GM12873 (cell line): ENCODE data around the gene DTYMK.

Experiments
- TF ChIP-seq, protein P1 (sequence below): IDR thresholded peaks from 2 replicates; pipeline ENCODE4 v1.5.1; 2012; ENCODE audit warnings: low read depth, mild to moderate bottlenecking, moderate library complexity, low read length, control low read depth; ENCODE audit not compliant: insufficient read depth; ENCODE audit errors: missing control alignments

DTYMK gene

DNA sequence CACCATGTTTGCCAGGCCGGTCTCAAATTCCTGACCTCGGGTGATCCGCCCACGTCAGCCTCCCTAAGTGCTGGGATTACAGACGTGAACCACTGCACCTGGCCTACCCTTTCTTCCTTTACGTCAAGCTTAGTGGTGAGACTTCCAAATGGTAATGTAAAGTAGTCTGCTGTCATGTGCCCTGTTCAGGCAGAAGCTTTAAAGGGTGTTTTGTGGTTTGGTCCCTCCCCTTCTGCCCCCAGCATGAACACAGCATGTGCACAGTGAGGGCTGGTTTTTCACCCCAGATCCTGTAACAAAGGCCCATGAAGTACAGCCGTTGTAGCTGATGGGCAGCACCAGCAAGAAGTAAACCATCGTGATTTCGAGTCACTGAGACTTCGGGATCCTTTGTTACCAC, 2.7 kb upstream of the DTYMK start:
- TF ChIP-seq, protein P1, sequence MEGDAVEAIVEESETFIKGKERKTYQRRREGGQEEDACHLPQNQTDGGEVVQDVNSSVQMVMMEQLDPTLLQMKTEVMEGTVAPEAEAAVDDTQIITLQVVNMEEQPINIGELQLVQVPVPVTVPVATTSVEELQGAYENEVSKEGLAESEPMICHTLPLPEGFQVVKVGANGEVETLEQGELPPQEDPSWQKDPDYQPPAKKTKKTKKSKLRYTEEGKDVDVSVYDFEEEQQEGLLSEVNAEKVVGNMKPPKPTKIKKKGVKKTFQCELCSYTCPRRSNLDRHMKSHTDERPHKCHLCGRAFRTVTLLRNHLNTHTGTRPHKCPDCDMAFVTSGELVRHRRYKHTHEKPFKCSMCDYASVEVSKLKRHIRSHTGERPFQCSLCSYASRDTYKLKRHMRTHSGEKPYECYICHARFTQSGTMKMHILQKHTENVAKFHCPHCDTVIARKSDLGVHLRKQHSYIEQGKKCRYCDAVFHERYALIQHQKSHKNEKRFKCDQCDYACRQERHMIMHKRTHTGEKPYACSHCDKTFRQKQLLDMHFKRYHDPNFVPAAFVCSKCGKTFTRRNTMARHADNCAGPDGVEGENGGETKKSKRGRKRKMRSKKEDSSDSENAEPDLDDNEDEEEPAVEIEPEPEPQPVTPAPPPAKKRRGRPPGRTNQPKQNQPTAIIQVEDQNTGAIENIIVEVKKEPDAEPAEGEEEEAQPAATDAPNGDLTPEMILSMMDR: no peak

DNA sequence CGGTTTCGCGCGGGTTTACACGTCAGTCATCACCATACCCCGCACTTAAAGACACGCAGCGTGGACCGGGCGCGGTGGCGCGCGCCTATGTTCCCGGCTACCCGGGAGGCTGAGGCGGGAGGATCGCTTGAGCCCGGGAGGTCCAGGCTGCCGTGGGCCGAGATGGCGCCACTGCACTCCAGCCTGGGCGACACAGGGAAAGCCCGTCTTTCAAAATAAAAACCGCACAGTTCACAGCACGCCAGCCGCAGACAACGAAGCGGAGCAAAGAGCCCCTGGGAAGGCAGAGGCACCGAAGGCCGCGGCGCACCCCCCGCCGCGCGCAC, 328 bp downstream of the DTYMK start:
- TF ChIP-seq, protein P1: no peak

DNA sequence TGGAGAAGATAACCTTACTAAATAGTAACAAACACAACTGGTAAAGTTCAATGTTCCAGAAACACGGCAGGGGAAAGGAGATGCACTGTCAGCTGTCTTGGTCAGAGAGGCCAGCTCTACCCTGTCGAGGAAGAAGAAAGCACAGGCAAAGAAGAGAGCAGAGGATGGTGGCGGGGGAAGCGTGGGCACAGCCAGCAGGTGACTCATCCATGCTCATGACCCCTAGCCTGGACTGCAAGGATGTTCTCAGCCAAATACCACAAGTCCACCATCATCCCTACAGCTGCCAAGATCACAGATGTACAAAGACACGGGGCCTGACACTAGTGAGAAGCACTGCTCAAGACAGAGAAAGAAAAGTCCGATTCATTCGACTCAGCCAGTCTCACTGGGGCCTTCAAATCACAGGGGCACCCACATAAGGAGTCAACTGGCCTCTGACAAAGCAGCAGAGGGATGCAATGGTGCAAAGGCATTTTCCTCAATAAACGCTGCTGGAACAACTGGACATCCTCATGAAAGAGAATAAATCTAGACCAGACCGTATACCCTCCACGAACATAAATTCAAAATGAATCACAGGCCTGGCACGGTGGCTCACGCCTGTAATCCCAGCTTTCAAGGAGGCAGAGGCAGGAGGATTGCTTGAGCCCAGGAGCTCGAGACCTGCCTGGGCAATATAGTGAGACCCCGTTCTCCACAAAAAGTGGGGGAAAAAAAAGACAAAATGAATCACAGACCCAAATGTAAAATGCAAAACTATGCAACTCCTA, 5.6 kb downstream of the DTYMK start:
- TF ChIP-seq, protein P1: no peak

DNA sequence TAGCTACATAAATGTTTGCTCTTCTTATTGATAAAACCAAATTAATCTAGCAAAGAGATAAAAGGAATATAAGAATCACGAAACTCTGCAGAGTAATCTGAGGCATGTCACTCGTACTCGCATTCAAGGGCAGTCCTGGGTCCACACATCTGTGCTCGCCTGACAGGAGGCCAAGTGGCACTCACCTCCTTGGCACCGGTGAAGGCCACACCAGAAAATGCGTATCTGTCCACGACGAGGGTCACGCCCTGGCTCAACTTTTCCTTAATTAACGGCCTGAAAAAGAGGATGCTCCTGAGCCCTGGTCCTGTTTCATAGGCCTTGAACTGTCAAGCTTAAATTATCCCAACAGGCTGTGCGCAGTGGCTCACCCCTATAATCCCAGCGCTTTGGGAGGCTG, 6.6 kb downstream of the DTYMK start:
- TF ChIP-seq, protein P1: no peak

DNA sequence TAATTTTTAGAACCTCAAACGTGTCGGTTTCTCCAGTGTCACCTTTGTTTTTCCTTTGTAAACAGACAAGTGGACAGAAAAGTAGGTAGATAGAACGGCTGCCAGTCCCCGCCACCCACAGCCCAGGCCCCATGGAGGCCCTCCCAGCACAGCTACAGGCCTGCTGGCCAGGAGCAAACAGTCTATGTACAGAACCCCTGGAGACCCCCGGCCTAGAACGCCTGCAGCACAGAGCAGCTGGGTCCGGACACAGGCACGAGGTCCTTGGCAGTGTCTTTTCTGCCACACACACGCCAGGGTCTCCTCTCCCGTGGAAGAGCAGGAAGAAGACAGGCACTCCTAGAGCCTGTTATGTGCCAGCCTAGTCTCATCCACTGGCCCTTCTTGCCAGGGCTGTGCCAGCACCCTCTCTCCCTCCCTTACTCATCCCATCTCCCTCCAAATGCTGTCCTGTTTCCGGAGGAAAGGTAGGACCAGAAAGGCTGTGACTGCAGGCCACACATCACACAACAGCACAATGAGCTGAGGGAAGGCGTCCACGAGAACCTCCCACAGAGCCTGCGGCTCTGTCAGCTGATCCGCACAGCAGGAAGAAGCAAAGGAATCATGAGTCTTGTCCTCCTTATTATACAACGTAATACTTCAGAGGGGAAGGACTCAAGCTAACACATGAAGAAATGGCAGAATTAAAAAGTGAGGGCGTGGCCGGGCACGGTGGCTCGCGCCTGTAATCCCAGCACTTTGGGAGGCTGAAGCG, 7.7 kb downstream of the DTYMK start:
- TF ChIP-seq, protein P1: no peak

DNA sequence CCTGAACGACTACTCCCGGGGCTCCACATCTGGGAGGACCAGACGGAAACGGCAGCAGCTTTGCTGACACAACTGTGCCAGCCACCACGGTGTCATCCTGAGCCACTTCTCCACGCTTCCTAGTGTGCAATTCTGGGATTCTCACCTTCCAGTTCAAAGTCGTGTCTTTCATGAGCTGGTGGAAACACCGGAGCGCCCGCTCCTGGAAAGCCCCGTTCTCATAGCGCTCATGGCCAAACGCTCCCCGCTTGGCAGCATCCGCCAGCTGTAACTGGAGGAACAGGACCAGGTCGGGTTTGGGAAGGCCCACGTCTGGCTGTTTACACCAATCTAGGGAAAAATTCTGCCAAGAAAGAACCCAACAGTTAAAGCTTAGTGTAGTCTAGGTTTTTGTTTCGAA, 8.3 kb downstream of the DTYMK start:
- TF ChIP-seq, protein P1: no peak

DNA sequence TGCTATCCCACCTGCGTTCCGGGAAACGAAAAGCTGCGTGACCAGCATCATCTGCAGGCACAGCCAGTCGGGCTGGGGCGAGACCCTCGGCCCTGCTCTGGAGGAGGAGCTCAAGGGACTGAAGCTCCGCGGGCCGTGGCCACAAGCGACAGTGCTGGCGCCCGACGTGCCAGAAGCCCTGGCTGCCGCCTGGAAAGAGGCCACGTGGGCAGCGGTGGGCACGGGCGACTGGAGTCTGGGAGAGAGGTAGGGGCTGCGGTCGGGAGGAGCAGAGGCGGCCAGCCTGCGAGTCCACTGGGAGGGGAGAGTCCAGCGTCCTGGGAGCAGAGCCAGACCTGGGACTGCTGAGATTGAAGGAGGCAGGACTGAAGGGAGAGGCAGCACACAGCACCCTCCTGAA, 9.2 kb downstream of the DTYMK start:
- TF ChIP-seq, protein P1: no peak
